SKM-1 (cell line): ENCODE data around the gene GNB1.

ENCODE experiments used
- DNase-seq: peaks from one replicate; lab custom pipeline; 2025; ENCODE audit not compliant: unreplicated experiment; lab: John Stamatoyannopoulos, UW

GNB1 gene

DNA sequence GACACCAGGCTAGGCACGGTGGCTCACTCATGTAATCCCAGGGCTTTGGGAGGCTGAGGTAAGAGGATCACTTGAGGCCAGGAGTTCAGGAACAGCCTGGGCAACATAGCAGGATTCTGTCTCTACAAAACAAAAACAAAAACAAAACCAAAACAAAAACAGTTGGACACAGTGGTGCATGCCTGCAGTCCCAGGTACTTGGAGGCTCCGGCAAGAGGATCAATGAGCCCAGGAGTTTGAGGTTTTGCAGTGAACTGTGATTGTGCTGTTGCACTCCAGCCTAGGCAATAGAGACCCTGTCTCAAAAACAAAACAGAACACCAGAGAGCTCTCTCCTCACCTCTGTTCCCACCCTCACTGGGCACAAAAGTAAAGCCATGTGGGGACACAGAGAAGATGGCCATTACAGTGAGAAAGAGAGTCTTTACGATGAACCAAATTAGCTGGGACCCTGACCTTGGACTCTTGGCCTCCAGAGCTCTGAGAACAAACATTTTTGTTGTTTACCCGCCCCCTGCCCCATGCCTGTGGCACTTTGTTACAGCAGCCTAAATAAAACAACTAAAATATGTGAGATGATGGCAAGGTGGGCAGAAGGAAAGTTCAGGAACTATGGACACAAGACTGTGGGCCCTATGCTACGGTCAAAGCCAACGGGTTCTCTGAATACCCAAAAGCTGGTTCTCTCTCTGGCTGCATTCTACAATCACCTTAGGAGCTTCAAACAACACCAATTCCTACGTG lies 122.5 kb downstream of the GNB1 start:
- no peak for DNase-seq

DNA sequence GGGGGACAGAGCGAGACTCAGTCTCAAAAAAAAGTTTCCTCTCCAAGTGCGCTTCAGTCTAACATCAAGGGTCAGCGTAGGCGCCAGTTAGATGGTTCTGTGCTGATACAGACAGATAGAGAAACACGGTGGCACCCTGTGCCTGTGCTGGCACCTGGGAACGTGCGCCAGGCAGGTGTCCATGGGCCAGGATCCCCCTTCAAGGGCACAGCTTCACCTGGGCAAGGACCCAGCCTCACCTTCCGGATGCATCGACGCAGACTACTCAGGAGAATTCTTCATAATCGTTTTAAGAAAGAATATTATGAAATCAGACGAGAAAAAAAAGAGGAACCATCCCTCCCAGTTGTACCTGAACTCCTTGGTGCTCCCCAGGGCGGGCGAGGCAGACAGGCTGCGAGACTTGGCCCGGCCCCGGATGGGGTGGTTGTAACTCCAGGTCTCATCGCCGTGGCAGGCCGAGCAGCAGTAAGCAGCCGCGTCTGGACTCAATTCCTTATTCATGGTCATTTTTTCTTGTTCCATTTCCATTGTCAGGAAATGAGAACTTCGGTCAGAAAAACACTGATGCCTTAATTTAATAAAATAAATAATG lies 125.9 kb downstream of the GNB1 start:
- peak; percentile 58 for DNase-seq

DNA sequence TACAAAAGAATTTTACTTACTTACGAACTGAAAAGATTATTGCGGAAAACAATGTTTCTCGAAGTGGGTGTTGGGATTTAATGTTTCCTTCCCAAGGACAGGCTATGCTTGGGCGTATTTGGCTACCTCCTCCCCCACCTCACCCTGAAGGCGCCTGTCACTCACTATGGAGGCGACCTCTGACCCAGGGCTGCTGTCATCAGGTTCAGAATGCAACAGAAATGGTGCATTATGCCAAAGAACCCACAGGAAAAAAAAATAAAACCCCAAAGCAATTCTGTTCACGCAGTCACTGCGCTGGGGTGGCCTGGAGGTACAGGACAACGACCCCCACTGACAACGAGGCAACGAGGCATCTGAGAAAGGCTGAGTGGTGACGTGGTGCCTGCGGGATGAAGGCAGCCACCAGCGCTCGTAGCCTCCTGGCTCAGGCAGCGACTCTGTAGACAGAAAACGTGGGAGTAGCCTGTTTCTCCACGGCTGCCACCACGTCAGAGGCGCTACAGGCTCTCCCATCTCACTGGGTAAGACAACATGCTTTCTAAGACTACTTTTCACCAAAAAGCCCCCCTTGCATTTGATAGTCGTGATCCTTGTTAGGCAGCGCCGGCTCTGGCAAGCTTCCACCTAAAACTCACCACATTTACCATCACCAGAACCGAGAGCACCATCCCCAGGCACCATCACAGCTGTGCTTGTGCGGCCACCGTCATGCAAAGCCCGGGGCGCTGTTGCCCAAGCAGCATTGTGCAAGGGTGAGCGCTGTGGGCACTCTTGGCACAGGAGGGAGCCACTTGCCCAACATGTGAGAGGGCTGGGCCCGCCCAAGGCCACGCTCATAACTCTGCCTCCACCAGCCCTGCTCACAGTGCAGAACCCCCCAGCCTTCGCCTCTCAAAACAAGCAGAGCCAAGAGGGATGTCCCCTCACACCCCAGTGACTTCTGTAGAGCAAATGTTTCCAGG lies 126.9 kb downstream of the GNB1 start:
- DNase-seq, result peak; percentile 74

DNA sequence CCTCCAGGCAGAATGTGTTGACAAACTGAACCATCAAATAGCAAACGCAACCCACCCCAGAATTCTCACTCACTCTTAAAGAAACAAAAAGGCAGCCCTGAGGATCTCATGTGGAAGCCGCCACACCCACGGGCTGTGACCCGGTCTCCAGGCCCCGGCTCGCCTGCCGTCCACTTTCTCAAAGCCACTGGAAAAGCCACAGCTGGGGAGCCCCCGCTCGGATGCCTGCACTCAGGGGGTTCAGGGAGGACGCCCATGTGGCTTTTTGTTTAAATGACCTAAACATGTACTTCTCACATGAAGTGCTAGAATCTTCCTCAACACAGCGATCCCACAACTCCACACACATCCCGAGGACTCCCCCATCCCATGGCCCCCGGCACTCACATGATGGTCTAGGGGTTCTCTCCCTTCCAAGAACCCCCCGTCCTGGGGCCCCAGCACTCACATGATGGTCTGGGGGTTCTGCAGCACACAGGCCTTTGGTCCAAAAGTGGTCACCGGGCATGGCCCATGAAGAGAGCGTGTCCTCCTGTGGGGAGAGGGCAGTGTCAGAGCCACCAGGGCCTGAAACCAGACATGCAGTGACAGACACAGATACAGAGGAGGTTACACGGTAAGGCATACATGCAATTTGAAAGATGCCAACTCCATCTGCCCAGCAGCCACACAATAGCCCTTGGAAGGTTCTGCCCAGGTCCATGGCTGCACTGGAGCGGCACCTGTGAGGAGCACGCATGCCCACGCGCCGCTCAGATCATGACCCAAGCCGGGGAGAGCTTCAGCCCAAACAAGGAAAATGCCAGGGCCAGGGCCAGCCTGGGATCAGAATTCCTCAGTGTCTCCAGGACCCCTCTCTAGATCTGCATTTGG lies 129.1 kb downstream of the GNB1 start:
- DNase-seq, result no peak

DNA sequence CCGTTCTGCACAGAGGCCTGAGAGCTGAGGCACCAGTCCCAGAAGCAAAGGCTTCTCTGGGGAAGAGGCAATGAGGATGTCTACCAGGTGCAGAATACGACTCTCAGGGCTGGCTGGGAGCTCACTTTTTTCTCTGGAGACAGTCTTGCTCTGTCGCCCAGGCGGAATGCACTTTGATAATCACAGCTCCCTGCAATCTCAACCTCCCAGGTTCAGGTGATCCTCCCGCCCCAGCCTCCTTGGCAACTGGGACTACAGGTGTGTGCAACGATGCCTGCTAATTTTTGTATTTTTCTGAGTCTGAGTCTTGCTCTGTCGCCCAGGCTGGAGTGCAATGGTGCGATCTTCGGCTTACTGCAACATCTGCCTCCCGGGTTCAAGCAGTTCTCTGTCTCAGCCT lies 130.2 kb downstream of the GNB1 start:
- DNase-seq, result no peak

DNA sequence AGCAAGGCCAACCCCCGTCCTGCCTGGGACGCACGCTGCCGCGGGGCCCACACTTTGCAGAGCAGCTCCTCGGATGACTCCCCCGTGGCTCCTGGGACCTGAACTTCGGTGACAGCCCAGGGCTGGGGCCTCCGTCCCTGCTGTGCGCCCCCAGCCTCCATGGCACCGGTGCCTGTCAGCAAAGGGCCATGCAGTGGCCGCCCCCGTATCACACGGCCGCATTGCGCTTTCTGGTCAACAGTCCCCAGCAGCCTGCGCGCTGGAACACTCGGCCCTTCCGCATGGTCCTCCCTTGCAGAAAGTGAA lies 130.6 kb downstream of the GNB1 start:
- DNase-seq, result no peak

DNA sequence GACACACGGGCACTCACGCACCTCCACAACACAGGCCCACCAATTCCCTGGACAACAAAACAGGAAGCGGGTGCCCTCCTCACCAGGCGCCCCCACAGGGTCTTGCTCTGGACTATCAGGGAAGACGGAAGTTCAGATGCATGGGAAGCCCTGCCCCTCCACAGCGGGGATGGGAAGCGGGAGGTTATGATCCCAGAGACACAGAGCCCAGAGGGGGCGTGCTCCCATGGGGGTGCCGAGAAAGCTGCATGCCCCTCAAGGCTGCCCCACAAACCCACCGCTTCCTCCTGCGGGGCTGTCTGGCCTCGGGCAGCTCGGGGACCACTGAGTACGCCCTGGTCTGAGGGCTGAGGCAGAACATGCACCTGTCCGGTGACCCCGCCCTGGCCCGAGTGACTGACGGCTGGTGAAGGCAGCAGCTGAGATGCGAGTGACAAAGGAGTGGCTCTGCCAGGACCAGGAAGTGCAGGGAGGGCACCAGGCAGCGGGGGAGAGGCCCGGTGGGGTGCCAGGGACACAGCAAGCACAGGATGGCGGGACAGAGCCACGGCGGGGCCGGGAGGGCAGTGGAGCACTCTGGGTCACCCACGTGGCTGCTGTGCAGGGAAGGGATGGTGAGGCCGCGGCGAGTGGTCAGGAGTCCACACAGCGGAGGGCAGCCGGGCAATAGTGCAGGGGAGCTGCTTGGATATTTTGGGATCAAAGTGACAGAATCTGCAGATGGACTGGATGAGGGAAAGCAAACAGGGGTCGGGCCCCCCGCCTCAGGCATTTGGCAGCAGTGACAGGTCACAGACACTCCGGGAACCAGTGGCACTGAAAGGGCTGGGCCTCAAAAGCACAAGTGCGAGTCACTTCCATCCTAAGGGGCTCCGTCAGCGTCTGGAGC lies 131.2 kb downstream of the GNB1 start:
- no peak for DNase-seq

DNA sequence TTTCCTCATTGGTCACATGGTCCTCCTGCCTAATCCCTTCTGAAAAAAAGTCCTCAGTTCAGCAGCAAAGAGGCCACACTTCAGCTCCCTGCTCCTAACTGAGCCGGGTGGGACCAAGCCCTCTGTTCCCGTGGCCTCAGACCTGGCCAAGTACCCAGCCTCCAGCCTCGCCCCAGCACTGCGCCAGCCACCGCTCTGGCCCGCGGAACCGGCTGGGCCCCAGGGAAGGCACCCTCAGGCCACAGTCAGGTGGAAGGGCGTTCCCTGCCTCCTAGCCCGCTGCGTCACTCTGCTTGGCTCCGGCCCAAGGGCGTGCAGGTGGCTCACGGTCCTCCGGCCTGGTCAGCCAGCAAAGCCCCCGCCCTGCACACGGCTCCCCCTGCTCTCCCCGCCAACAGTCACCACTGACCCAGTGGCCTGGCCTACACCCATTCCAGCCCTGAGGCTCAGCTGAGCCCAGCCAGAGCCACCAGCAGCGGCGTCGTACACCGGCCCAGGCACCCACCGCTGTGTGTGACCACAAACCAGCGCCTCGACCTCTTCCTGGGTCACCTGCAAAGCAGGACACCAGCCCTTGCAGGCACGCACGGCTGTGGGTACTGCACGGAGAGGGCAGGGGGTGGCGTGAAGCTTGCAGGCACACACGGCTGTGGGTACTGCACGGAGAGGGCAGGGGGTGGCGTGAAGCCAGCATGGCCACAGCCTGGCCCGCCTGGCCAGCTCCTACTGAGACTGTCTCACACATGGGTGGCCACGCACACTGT lies 132.0 kb downstream of the GNB1 start:
- no peak for DNase-seq

DNA sequence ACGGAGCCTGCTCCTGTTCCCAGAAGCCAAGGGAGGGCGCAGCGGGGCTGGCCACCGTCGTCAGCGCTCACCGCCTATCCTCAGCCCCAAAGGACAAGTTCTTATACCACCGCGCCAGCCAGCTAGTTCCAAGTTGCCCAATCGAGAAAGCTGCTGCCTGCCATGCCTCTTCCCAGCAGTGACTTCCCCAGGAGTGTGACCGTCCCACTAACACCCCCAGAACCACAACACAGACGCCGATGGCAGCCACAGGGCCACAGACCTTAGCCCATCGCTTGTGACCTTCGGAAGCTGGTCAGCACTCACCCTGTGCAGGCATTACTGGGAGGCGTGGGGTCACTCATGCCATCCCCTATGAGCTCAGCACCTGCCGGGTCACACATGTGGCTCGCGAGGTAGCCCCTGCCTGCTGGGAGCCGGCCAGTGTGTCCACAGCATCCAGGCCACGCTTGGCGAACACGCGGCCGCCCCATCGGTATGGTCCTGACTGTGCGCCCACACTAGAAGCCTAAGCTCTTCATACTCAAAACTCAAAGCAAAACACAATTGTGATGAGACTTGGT lies 132.7 kb downstream of the GNB1 start:
- no peak for DNase-seq

DNA sequence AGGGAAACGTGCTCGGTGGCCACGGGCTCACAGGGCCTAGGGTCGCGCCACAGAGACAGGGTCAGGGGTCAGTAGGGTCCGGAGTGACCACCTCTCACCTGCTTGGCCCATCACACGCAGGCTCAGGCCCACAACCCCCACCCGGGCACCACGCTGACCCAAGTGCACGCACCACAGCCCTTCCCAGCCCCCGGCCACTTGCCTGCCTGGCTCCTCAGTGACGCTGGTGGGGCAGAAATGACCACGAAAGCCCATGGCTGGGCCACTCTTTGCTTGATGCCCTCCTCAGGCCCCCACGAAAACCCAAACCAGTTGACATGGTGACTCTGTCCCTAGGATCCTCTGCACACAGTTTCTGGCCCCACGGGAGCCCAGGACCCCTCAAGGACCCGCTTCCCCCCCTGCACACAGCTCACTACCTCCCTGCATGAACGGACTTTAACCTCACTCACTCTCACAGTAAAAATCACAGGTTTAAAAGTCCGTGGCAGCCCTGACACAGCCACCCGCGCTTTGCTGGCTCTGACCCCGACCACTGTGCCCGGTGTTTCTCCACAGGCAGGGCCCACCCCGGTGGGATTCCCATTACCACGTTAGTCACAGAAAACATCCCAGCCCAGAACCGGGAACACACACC lies 133.3 kb downstream of the GNB1 start:
- DNase-seq, result no peak

DNA sequence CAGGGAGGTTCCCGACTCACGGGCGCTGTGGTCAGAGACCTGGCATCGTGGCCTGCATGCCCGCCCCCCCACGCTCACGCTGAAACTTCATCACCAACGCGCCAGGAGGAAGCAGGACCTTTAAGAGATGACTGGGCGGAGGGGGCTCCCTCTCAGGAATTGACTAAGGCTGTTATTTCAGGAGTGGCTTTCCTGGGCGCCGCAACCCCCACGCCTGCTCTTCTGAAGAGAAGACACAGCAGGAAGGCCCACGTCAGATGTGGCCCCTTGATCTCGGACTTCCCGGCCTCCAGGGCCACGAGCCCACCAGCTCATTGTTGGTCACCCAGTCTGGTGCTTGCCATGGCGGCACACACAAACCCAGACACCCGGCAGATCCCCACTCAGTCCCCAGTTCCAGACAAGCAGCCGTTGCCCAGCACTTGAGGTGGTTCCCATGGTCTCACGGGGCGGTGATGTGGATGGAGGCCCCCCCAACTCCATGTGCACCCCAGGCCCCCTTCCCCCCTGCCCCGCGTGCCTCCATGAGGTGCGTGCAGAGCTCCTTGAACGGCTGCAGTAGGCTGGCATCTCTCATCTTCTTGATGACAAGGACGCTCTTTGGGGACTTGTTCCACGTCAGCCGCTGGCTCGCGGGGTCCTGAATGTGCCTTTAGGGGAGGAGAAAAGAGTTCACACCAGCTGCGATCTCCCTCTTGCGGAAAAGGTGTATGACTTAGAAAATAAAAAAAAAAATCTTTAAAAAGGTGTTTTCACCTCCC lies 134.0 kb downstream of the GNB1 start:
- no peak for DNase-seq

DNA sequence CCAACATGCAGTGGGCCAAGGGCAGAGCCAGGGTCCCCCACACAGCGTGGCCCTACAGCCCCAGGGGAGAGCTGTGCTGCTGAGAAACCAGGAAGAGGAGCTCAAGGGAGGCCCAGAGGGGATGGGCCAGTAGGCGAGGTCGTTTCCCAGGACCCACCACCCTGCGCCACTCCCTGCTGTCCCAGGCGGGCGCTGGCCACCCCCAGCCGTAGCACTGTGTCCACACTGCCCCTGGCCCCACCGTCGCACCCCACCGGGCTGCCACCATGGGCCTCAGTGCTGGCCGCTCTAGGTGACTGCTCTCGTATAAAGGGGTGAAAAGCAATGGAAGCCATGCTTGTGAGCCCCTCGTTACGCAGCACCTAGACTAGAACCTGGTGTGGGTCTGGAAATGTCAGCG lies 135.0 kb downstream of the GNB1 start:
- no peak for DNase-seq

DNA sequence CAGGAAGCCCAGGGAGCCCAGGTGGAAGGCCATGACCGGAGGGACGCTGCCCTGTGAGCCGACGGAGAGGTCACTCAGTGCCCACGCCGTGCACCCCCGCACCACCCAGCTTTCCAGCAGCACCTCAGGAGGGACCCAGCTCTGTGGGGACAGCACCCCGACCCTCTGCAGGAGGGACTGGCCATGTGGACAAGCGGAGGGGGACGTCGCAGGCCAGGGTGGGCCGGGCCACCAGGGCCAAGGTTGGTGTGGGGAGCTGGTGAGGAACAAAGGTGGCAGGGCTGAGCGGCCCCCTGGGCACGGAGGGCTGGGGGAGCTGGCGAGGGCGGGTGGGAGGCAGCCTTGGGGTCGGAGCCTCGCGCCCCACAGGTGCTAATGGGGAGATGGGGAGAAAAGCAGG lies 135.5 kb downstream of the GNB1 start:
- DNase-seq, result no peak

DNA sequence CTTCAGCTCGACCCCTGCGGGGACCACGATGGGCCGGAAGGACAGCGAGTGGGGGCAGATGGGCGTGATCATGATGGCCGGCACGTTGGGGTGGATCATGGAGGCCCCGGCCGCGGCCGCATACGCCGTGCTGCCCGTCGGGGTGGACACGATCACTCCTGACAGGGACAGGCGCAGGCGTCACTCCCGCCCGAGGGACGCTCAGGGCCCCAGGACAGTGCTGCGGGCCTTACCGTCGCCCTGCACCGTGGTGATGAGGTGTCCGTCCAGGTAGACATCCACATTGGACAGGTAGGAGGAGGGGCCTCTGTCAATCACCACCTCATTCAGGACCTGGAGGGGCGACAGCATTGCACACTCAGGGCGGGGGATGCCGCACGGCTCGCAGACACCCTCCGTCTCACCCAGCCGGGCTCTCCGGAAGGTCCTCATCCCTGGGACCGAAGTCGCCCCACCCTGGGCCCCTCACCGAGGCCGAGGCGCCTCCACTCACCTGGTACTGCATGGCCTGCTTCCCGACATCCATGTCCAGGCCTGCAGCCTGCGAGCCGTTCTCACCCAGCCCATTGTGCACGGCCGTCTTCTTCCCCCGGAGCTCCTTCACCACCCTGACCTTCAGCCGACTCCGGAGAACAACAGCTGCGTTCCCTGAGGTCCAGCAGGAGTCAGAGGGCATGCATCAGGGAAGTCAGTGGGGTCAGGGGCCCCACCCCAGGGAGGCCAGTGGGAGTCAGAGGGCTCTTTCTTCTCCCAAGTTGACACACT lies 136.7 kb downstream of the GNB1 start:
- no peak for DNase-seq

DNA sequence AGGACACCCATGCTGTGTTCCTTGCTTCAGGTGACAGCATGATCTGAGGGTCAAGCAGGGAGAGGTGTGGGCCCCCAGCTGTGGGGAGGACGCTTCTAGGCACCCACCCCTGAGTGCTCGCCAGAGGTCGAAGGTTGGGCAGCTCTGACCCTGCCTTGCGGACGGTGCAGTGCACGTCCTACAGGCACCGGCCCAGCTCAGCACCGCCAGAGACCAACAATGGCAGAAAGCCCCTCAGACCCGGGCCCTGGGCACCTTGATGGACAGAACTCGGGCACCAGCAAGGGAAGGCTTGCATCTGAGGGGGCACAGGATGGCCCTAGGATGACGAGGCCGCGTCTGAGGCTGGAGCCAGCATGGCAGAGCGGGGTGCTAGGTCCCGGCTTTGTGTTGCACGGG lies 137.3 kb downstream of the GNB1 start:
- DNase-seq, result no peak

DNA sequence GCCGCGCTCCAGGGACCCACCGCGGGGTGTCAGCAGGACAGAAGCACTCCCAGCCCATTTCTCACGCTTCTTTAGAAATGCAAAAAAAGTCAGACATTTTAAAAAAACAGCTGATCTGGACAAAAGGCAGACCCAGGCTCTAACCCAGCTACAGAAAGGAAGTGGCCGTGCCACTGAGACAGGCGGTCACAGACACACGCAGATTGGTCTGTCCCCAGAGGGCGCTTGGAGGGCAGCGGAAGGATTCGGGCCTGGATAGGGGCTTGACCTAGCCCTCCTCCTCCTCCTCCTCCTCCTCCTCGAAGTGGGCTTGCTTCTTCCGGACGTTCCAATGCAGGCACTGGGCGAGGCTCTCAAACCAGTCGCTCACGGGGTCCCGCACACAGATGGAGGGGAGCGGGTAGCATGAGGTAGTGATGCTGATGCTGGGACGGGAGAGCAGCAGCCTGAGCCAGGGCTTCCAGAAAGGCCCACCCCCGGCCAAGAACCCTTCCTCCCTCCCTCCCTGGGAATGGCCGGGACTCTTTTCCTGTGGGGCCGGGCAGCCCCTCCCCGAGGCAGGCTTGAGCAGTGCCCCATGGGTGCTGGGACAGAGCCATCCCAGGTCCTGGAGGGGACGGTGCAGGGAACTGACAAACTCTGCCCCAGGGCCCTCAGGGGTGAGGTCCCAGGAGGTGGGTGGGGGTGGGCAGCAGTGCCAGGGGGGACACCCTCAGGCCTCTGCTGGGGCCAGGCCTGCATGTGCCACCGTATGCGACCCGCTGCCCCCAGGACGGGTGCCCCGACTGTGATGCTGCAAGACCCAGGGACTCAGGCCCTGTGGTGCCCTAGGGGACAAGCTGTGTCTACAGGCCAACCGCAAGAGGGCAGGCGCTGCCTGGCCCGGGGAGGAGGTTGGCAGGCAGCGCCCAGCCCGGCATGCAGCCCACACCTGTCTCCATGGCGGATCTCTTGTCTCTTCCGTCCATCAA lies 138.0 kb downstream of the GNB1 start:
- no peak for DNase-seq
